Activated naive CD8-positive, alpha-beta T cell treated with anti-CD3 and anti-CD28 coated beads, Interleukin-2, amount 50 U/mL, for 24 hours (primary cell): ENCODE results near the gene PLXNB2.
"Not testable (repeated sequence)": the region's sequence is repeated elsewhere in the genome, so short reads cannot be mapped to it uniquely, and the experiment has no call there.

Source experiments
- ATAC-seq: fragments of 150-1000 bp; cut with Tn5 transposase; one replicate; pipeline ENCODE4 v1.10.0; 2021
- DNase-seq: peaks from one replicate; pipeline ENCODE4 v3.0.0; 2021
- H3K27ac Mint-ChIP-seq: one replicate; pipeline ENCODE4 v1.8.0; 2021; ENCODE audit warnings: mild to moderate bottlenecking, mixed read lengths
- H3K27me3 Mint-ChIP-seq: one replicate; pipeline ENCODE4 v1.8.0; 2021; ENCODE audit warnings: mixed read lengths
- H3K36me3 Mint-ChIP-seq: one replicate; pipeline ENCODE4 v1.8.0; 2021; ENCODE audit warnings: low read depth, mixed read lengths
- H3K4me1 Mint-ChIP-seq: one replicate; pipeline ENCODE4 v1.8.0; 2021; ENCODE audit warnings: mixed read lengths
- H3K4me3 Mint-ChIP-seq: one replicate; pipeline ENCODE4 v1.8.0; 2021; ENCODE audit warnings: mild to moderate bottlenecking, moderate library complexity, mixed read lengths
- H3K9me3 Mint-ChIP-seq: one replicate; pipeline ENCODE4 v1.8.0; 2021; ENCODE audit warnings: mixed read lengths

The PLXNB2 gene

GRCh38 chr22:50338042-50338573, 30.7 kb upstream of the PLXNB2 start:
- no peak overlapping the region for H3K4me3 Mint-ChIP-seq
- H3K27me3 Mint-ChIP-seq = no peaks in the 10 kb centered on the region
- peaks cover 9% of the 10 kb centered on the region for H3K4me1 Mint-ChIP-seq
- DNase-seq (no peak), ATAC-seq (no peak)
- H3K27ac Mint-ChIP-seq = no peak overlapping the region
- no peaks in the 10 kb centered on the region for H3K36me3 Mint-ChIP-seq
- H3K9me3 Mint-ChIP-seq = no peaks in the 10 kb centered on the region

DNA sequence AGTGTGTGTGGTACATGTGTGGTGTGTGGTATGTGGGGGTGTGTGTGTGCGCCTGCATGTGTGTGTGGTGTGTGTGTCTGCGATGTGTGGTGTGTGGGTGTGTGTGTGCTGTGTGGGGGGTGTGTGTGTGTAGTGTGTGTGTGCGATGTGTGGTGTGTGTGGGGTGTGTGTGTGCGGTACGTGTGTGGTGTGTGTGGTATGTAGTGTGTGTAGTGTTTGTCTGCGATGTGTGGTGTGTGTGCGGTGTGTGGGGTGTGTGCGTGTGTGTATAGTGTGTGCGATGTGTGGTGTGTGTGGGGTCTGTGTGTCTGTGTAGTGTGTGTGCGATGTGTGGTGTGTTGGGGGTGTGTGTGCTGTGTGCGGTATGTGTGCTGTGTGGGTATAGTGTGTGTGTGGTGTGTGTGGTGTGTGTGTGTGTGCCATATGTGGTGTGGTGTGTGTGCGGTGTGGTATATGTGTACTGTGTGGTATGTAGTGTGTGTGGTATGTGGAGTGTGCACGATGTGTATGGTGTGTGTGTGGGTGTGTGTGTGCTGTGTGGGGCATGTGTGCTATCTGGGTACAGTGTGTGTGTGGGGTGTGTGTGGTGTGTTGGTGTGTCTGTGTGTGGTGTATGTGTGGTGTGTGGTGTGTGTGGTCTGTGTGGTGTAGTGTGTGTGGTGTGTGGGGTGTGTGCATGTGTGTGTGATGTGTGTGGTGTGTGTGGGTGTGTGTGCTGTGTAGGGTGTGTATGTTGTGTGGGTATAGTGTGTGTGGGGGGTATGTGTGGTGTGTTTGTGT, 30.0 kb upstream of the PLXNB2 start:
- peaks cover 8% of the 10 kb centered on the region for H3K4me1 Mint-ChIP-seq
- DNase-seq (no peak), ATAC-seq (no peak)
- no peaks in the 10 kb centered on the region for H3K36me3 Mint-ChIP-seq
- H3K9me3 Mint-ChIP-seq = no peaks in the 10 kb centered on the region
- no peaks in the 10 kb centered on the region for H3K27me3 Mint-ChIP-seq
- no peak overlapping the region for H3K4me3 Mint-ChIP-seq
- H3K27ac Mint-ChIP-seq = no peak overlapping the region

GRCh38 chr22:50334433-50334832, 27.0 kb upstream of the PLXNB2 start:
- H3K27me3 Mint-ChIP-seq, H3K9me3 Mint-ChIP-seq, H3K36me3 Mint-ChIP-seq, DNase-seq, H3K4me3 Mint-ChIP-seq, H3K27ac Mint-ChIP-seq, ATAC-seq: not testable (repeated sequence)
- H3K4me1 Mint-ChIP-seq = peaks cover 14% of the 10 kb centered on the region

- H3K4me3 Mint-ChIP-seq = peak overlapping the region; percentile 1
- DNase-seq (no peak), ATAC-seq (peak; percentile 50)
These were observed 21.8 kb upstream of the PLXNB2 start for GRCh38 chr22:50329236-50329635.

GRCh38 chr22:50327711-50328019, 20.2 kb upstream of the PLXNB2 start:
- peak overlapping the region; percentile 69 for H3K4me3 Mint-ChIP-seq
- ATAC-seq = no peak
- peak overlapping the region; percentile 65 for H3K27ac Mint-ChIP-seq
- H3K27me3 Mint-ChIP-seq = peaks cover 16% of the 10 kb centered on the region
- H3K9me3 Mint-ChIP-seq = no peaks in the 10 kb centered on the region
- no peak for DNase-seq
- H3K4me1 Mint-ChIP-seq = peaks cover 28% of the 10 kb centered on the region
- H3K36me3 Mint-ChIP-seq = no peaks in the 10 kb centered on the region

More at GRCh38 chr22:50329236-50329635, 21.8 kb upstream of the PLXNB2 start:
- no peaks in the 10 kb centered on the region for H3K36me3 Mint-ChIP-seq
- H3K27me3 Mint-ChIP-seq = peaks cover 16% of the 10 kb centered on the region
- peaks cover 28% of the 10 kb centered on the region for H3K4me1 Mint-ChIP-seq
- no peak overlapping the region for H3K27ac Mint-ChIP-seq
- H3K9me3 Mint-ChIP-seq = no peaks in the 10 kb centered on the region

DNA sequence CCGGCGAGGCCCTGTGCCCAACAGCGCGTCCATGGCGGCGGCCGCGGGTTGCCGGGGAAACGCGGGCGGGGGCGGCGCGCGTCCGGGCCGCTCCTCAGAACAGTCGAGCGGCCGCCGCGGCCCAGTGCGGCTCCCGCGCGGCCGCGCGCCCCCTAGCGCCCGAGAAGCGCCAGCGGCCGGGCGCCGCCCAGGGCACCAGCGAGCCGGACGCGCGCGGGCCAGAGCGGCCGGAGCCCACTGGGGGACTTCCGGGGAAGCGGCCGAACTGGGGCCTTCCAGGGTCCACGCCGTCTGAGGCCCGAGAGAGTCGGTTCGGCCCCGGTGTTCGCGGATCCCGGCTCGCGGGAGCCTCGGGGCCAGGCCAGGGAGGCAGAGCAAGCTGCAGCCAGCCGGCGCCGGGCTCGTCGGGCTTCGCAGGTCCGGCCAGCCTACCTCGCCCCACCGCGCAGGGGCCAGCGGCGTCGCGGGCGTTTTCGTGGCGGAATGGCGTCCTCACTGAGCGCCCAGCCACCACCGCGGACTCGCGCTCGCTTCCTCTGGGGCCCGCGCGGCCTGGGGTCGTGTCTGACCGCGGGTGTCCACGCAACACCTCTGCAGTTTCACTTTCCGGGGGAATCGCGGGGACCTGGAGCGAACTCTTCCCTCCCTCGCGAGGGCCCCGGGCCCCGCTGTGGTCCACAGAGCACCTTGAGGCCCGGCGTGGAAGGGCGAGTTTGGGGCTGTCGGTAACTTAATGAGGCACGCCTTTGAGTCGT, 19.7 kb upstream of the PLXNB2 start, which contains the start of gene DENND6B:
Gene DENND6B, minus strand, starts transcription at position 57 of the 755 bp plus-strand sequence. Its CDS starts 24 bp downstream, at position 33.
- peak; percentile 77 for DNase-seq

DNA sequence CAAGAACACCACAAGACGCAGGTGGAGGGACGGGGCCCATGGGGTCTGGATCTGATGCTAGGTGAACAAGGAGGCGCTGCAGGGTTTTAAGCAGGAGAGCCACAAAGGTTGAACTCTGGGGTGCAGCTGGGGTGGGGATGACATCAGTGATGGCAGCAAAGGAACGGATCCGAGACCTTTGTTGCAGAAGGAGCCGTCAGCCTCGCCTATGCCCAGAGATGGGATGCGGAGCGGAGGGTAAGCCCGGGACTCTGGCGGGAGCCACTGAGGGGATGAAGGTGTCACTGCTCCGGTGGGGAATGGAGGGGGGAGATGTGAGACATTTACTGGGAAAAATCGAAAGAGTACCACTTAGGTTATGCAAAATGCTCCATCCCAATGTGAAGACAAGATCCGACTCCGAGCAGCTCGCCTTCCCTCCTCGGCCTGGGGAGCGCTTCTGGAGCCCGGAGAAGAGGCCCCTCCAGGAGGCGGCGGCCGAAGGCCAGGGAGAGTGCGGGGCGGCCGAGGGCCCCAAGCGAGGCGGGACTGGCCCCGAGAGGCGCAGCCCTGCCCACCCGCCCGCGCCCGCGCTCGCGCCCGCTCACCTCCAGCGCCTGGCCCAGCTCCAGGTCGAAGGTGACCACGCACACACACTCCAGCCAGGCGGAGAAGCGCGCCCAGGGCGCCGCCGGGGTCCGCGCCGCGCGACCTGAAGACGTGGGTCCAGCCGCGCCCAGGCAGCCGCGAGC, 18.9 kb upstream of the PLXNB2 start:
- Mint-ChIP-seq H3K4me1 (peaks cover 28% of the 10 kb centered on the region), H3K36me3 (no peaks in the 10 kb centered on the region), H3K9me3 (no peaks in the 10 kb centered on the region), H3K4me3 (peak overlapping the region; percentile 76), H3K27ac (peak overlapping the region; percentile 49), H3K27me3 (peaks cover 16% of the 10 kb centered on the region)
- DNase-seq = no peak
- no peak for ATAC-seq

More for the DNA sequence above, 19.7 kb upstream of the PLXNB2 start, which contains the start of gene DENND6B:
- H3K27me3 Mint-ChIP-seq = peaks cover 16% of the 10 kb centered on the region
- no peaks in the 10 kb centered on the region for H3K36me3 Mint-ChIP-seq
- peak; percentile 91 for ATAC-seq
- H3K9me3 Mint-ChIP-seq = no peaks in the 10 kb centered on the region
- H3K4me3 Mint-ChIP-seq = peak within 1 kb of the TSS; percentile 76
- peak within 1 kb of the TSS; percentile 65 for H3K27ac Mint-ChIP-seq
- peaks cover 28% of the 10 kb centered on the region for H3K4me1 Mint-ChIP-seq

DNA sequence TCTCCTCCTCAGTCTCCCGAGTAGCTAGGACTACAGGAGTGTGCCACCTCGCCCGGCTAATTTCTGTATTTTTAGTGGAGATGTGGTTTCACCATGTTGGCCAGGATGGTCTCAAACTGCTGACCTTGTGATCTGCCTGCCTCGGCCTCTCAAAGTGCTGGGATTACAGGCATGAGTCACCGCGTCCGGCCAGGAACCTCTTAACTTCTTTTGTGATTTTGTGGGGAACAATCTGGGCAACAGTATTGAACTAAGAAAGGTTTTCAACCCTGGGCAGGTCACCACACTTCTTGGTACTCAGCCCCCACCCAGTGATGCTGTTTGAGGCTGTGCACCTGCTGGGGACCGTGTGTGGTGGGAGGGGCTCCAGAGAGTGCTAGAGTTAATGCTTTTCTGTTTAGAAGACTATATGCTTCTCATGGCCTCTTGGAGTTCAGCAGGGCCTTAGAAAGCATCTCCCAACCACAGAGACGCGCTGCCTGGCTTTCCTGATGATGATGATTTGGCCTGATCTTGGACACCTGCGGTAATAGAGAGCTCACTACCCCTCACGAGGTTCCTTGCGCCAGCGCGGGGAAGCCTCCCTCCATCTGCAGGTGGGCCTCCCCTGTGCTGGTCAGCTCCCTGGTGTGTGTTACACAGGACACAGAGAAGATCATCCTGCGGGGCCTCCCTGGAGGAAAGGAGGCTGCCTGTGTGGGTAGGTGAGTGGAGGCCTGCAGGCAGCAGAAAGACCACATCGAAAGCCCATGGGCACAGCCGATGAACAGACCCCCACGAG, 18.2 kb upstream of the PLXNB2 start:
- DNase-seq = no peak
- Mint-ChIP-seq H3K36me3 (no peaks in the 10 kb centered on the region), H3K4me1 (peaks cover 20% of the 10 kb centered on the region), H3K27ac (peak overlapping the region; percentile 49), H3K9me3 (no peaks in the 10 kb centered on the region), H3K4me3 (peak overlapping the region; percentile 76), H3K27me3 (peaks cover 10% of the 10 kb centered on the region)
- no peak for ATAC-seq

GRCh38 chr22:50323900-50324299, 16.5 kb upstream of the PLXNB2 start:
- Mint-ChIP-seq H3K4me1 (peaks cover 9% of the 10 kb centered on the region), H3K4me3 (no peak overlapping the region), H3K27ac (no peak overlapping the region), H3K27me3 (peaks cover 8% of the 10 kb centered on the region), H3K9me3 (no peaks in the 10 kb centered on the region), H3K36me3 (no peaks in the 10 kb centered on the region)
- DNase-seq = no peak
- no peak for ATAC-seq

GRCh38 chr22:50322382-50323104, 15.1 kb upstream of the PLXNB2 start:
- H3K27ac Mint-ChIP-seq, H3K4me3 Mint-ChIP-seq, ATAC-seq, H3K27me3 Mint-ChIP-seq, H3K4me1 Mint-ChIP-seq, DNase-seq, H3K36me3 Mint-ChIP-seq, H3K9me3 Mint-ChIP-seq: not testable (repeated sequence)

- ATAC-seq (no peak), DNase-seq (no peak)
- Mint-ChIP-seq H3K27ac (no peak overlapping the region), H3K9me3 (no peaks in the 10 kb centered on the region), H3K36me3 (no peaks in the 10 kb centered on the region), H3K4me3 (no peak overlapping the region), H3K27me3 (peaks cover 5% of the 10 kb centered on the region), H3K4me1 (peaks cover 1% of the 10 kb centered on the region)
These were observed 13.4 kb upstream of the PLXNB2 start for GRCh38 chr22:50320671-50321325.

GRCh38 chr22:50320116-50320515, 12.7 kb upstream of the PLXNB2 start:
- no peak for DNase-seq
- Mint-ChIP-seq H3K27me3 (no peaks in the 10 kb centered on the region), H3K36me3 (no peaks in the 10 kb centered on the region), H3K27ac (no peak overlapping the region), H3K4me1 (peaks cover 5% of the 10 kb centered on the region), H3K4me3 (no peak overlapping the region), H3K9me3 (no peaks in the 10 kb centered on the region)
- ATAC-seq = no peak

DNA sequence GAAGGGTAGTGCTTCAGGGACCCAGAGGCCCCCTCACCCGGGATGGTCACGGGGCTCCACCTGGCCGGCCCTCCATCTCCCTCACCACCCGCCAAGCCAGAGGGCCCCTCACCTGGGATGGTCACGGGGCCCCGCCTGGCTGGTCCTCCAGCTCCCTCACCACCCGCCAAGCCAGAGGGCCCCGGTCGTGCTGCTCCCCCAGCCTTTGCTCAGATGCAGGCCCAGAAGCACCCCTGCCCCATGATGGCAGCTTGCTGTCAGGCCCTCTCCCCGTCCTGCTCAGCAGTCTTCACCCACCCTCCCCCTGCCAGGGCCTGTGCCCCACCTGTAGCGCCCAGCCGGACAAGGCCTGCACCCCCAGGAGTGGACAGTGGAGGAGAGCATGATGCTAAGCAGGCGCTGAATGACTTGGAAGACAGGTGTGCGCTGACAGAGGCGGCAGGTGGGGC, 12.1 kb upstream of the PLXNB2 start:
- no peak overlapping the region for H3K4me3 Mint-ChIP-seq
- ATAC-seq (no peak), DNase-seq (no peak)
- no peak overlapping the region for H3K27ac Mint-ChIP-seq
- H3K27me3 Mint-ChIP-seq = no peaks in the 10 kb centered on the region
- no peaks in the 10 kb centered on the region for H3K36me3 Mint-ChIP-seq
- H3K9me3 Mint-ChIP-seq = no peaks in the 10 kb centered on the region
- peaks cover 9% of the 10 kb centered on the region for H3K4me1 Mint-ChIP-seq
